ENCODE data around the gene CIC. TPM values are rescaled to one million over a fixed set of nuclear protein-coding genes. Genes with fewer than 3 reads are reported as not detected.

CIC gene
- total and polyA plus RNA-seq, 2 of the 13 experiments (the other 11 are each of a cell fraction or from before 2014, with no cell fraction given) = 5.9 to 8.0 TPM

DNA sequence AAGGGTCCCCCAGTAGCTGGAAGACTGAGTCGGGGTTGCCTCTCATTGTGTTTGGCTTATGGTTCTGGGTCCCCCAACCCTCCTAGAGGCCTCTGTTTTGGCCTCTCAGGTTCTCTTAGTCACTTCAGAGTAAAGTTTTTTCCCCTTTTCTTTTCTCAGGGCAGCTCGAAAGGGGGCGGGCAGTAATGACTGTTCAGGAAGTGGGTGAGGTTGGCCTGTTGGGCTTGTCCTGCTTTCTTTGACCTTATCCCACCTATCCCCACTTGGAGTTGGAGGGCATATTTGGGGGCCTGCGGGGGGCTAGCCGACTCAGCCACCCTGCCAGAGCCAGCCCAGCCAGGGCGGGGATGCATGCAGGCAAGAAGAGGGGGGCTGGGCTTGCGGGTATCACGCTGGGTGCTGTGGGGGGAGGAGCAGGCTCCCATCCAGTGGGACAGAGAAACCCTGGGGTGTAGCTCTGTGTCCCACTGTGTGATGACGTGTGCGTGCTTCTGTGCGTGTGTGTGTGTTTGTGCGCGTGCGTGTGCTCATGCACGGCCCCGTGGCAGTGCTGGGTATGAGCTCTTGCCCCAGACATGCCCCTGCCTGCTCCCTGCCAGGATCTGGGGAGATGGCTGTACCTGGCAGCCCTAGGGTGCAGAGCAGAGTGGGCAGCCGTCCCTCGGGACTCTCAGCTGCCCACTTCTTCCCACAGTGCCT, 1.4 kb downstream of the CIC start (continued):
- TF ChIP-seq LCORL (IDR thresholded peaks at IDR 0.05) = no peak
- 0 out of 2 replicates have a peak, but pooled peaks have one; percentile 29 for TF ChIP-seq LCORL (CRISPR knock-in tag; IDR thresholded peaks at IDR 0.05)
- no peak for TF ChIP-seq ZNF530 (CRISPR knock-in tag; IDR thresholded peaks at IDR 0.05; ENCODE audit: low read depth)
- peak; percentile 48 for TF ChIP-seq PATZ1 (CRISPR knock-in tag; IDR thresholded peaks at IDR 0.05)
- no peak for TF ChIP-seq U2AF2 (IDR thresholded peaks at IDR 0.05; ENCODE audit: low read depth, low read length)
- TF ChIP-seq FOXC1 (CRISPR knock-in tag; IDR thresholded peaks at IDR 0.05; ENCODE audit: borderline replicate concordance) = 0 out of 2 replicates have a peak, but pooled peaks have one; percentile 4
- TF ChIP-seq KLF16 (CRISPR knock-in tag; IDR thresholded peaks at IDR 0.05) = 0 out of 4 replicates have a peak, but pooled peaks of 1 of the 2 experiments have one; percentile 24
- TF ChIP-seq ZBTB38 (CRISPR knock-in tag; IDR thresholded peaks at IDR 0.05) = 0 out of 2 replicates have a peak, but pooled peaks have one; percentile 18
- TF ChIP-seq, protein P1, sequence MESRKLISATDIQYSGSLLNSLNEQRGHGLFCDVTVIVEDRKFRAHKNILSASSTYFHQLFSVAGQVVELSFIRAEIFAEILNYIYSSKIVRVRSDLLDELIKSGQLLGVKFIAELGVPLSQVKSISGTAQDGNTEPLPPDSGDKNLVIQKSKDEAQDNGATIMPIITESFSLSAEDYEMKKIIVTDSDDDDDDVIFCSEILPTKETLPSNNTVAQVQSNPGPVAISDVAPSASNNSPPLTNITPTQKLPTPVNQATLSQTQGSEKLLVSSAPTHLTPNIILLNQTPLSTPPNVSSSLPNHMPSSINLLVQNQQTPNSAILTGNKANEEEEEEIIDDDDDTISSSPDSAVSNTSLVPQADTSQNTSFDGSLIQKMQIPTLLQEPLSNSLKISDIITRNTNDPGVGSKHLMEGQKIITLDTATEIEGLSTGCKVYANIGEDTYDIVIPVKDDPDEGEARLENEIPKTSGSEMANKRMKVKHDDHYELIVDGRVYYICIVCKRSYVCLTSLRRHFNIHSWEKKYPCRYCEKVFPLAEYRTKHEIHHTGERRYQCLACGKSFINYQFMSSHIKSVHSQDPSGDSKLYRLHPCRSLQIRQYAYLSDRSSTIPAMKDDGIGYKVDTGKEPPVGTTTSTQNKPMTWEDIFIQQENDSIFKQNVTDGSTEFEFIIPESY (CRISPR knock-in tag; IDR thresholded peaks at IDR 0.05) = peak; percentile 53; the same call in 1 of the 2 replicates
- no peak for TF ChIP-seq ZNF616 (CRISPR knock-in tag; IDR thresholded peaks at IDR 0.05; ENCODE audit: low read depth)
- peak; percentile 47; the same call in 1 of the 2 replicates for TF ChIP-seq ARID4A (CRISPR knock-in tag; IDR thresholded peaks at IDR 0.05; ENCODE audit: borderline replicate concordance)
- TF ChIP-seq, protein P2, sequence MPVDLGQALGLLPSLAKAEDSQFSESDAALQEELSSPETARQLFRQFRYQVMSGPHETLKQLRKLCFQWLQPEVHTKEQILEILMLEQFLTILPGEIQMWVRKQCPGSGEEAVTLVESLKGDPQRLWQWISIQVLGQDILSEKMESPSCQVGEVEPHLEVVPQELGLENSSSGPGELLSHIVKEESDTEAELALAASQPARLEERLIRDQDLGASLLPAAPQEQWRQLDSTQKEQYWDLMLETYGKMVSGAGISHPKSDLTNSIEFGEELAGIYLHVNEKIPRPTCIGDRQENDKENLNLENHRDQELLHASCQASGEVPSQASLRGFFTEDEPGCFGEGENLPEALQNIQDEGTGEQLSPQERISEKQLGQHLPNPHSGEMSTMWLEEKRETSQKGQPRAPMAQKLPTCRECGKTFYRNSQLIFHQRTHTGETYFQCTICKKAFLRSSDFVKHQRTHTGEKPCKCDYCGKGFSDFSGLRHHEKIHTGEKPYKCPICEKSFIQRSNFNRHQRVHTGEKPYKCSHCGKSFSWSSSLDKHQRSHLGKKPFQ (CRISPR knock-in tag; IDR thresholded peaks at IDR 0.05; ENCODE audit: insufficient replicate concordance) = no peak
- no peak for TF ChIP-seq ZNF614 (CRISPR knock-in tag; IDR thresholded peaks at IDR 0.05; ENCODE audit: borderline replicate concordance)
- 0 out of 2 replicates have a peak, but pooled peaks have one; percentile 10 for TF ChIP-seq DPF2 (CRISPR knock-in tag; IDR thresholded peaks at IDR 0.05; ENCODE audit: borderline replicate concordance, low read depth)
- TF ChIP-seq POLR2A (IDR thresholded peaks at IDR 0.05; ENCODE audit: insufficient read depth in 1 of 2, low read depth in 2 of 2, low read length in 2 of 2) = peak in 1 of 2 experiments; percentile 42; a peak in 1 of 4 replicates
- no peak for TF ChIP-seq ZNF343 (CRISPR knock-in tag; IDR thresholded peaks at IDR 0.05)
